ENCODE measurements around the gene SMAD2.

- TF ChIP-seq FOXA1 (IDR thresholded peaks at IDR 0.05), result no peak
- TF ChIP-seq BHLHE40 (IDR thresholded peaks at IDR 0.05; ENCODE audit: borderline replicate concordance), result no peak
- TF ChIP-seq ZNF384 (IDR thresholded peaks at IDR 0.05), result no peak
- no peak for TF ChIP-seq ARNT (IDR thresholded peaks at IDR 0.05)
- TF ChIP-seq CTBP1 (IDR thresholded peaks at IDR 0.05; ENCODE audit: borderline replicate concordance), result no peak
- no peak for TF ChIP-seq HDGF (IDR thresholded peaks at IDR 0.05; ENCODE audit: borderline replicate concordance)
- no peak for TF ChIP-seq SP1 (IDR thresholded peaks at IDR 0.05)
- TF ChIP-seq PKNOX1 (IDR thresholded peaks at IDR 0.05), result no peak
- TF ChIP-seq SUZ12 (IDR thresholded peaks at IDR 0.05), result no peak
- no peak for TF ChIP-seq TARDBP (IDR thresholded peaks at IDR 0.05)
- no peak for TF ChIP-seq FOXM1 (IDR thresholded peaks at IDR 0.05; ENCODE audit: borderline replicate concordance)
- TF ChIP-seq LEF1 (IDR thresholded peaks at IDR 0.05; ENCODE audit: borderline replicate concordance), result no peak
- TF ChIP-seq FOXK2 (IDR thresholded peaks at IDR 0.05), result no peak
Observed at GRCh38 chr18:47842836-47843235, 87.6 kb downstream of the SMAD2 start.

Data from HEK293T (cell line).